HepG2 (cell line): ENCODE data around the gene FKBP10. TPM values are rescaled to one million over a fixed set of nuclear protein-coding genes. Genes with fewer than 3 reads are reported as not detected.
A peak's percentile ranks its signal among the peaks of the same experiment; 100 is the strongest.

ENCODE experiments used
- ATAC-seq: fragments of 200-7000 bp; cut with Tn5 transposase; 3 replicates; pipeline ENCODE4 v1.9.1; 2020; ENCODE audit warnings: mild to moderate bottlenecking, moderate library complexity
- BruUV-seq: library from RNA; stranded (reverse); fragments of 400-500 nt; replicated peaks from 2 replicates; lab custom pipeline; 2021; lab: Mats Ljungman, UMichigan
- CTCF ChIA-PET: fragments of 300-600 bp; formaldehyde crosslinking; extraction: SDS; loops from one replicate; lab custom pipeline; 2021; ENCODE audit warnings: low total read pairs, inconsistent platforms, low intra/inter-chr PET ratio; lab: Yijun Ruan, JAX
- POLR2A ChIA-PET: fragments of 350-600 bp; sonication (Branson Sonifier 250); formaldehyde crosslinking; loops from one replicate; lab custom pipeline; 2020; ENCODE audit warnings: antibody characterized with exemption, inconsistent platforms; lab: Yijun Ruan, JAX
- DNase-seq: peaks from one replicate; pipeline ENCODE4 v3.0.0-alpha.2; 2015; ENCODE audit warnings: low spot score
- FAIRE-seq: peaks from 3 replicates; lab custom pipeline; 2011; peaks lifted over from hg19 to GRCh38; lab: Jason Lieb, UNC
- H2AFZ ChIP-seq: one replicate; pipeline ENCODE4 v1.6.1; 2011; ENCODE audit warnings: low read length, inconsistent platforms
- H3K27ac ChIP-seq: fragments of 300-600 bp; 3 replicates; pipeline ENCODE4 v1.8.0; 2011; ENCODE audit warnings: mixed run types, mild to moderate bottlenecking, mixed read lengths, low read length, inconsistent platforms; ENCODE audit not compliant: insufficient read depth; ENCODE audit errors: extremely low read length
- H3K27me3 ChIP-seq, 2 experiments: fragments of 200-600 bp in 1 of 2; 2 replicates in 1 of 2; 3 replicates in 1 of 2; pipeline versions ENCODE4 v1.6.0 to v1.8.0; 2011; ENCODE audit warnings: low read length in 2 of 2, mild to moderate bottlenecking in 2 of 2, moderate library complexity in 2 of 2, inconsistent platforms in 1 of 2; ENCODE audit not compliant: insufficient read depth in 2 of 2, control insufficient read depth in 1 of 2
- H3K36me3 ChIP-seq, 2 experiments: fragments of 200-600 bp in 1 of 2; replicated peaks in 1 of 2; 2 replicates in 1 of 2; 3 replicates in 1 of 2; pipeline versions ENCODE4 v1.5.1 to v1.8.0; 2011; ENCODE audit warnings: low read length in 2 of 2, inconsistent platforms in 1 of 2; ENCODE audit not compliant: insufficient read depth in 2 of 2, control insufficient read depth in 1 of 2
- H3K4me1 ChIP-seq: 2 replicates; pipeline ENCODE4 v1.5.1; 2012; ENCODE audit warnings: low read length, inconsistent platforms; ENCODE audit not compliant: insufficient read depth
- H3K4me2 ChIP-seq: 2 replicates; pipeline ENCODE4 v1.6.0; 2011; ENCODE audit warnings: low read depth, low read length, inconsistent platforms
- H3K4me3 ChIP-seq, 3 experiments: fragments of 200-600 bp in 1 of 3; sonication (generic), shearing (Covaris generic) in 1 of 3; replicated peaks in 1 of 3; 2 replicates each; pipeline ENCODE4 v1.5.1; 2011 to 2016; ENCODE audit warnings: low read length in 3 of 3, inconsistent platforms in 2 of 3, low read depth in 2 of 3, mild to moderate bottlenecking in 2 of 3, control low read depth in 1 of 3, mixed read lengths in 1 of 3; ENCODE audit not compliant: insufficient read depth in 1 of 3
- H3K79me2 ChIP-seq: one replicate; pipeline ENCODE4 v1.6.1; 2011; ENCODE audit warnings: low read length, inconsistent platforms; ENCODE audit not compliant: insufficient read depth
- H3K9ac ChIP-seq: 2 replicates; pipeline ENCODE4 v1.6.0; 2011; ENCODE audit warnings: mild to moderate bottlenecking, low read depth, low read length, inconsistent platforms; ENCODE audit not compliant: insufficient read depth
- H3K9me3 ChIP-seq: 2 replicates; pipeline ENCODE4 v1.5.1; 2012; ENCODE audit warnings: mild to moderate bottlenecking, low read length
- H4K20me1 ChIP-seq: 2 replicates; pipeline ENCODE4 v1.6.0; 2011; ENCODE audit warnings: inconsistent platforms, mild to moderate bottlenecking, low read length, moderate library complexity; ENCODE audit not compliant: insufficient read depth
- CC2D1A ChIP-seq: sonication (generic); formaldehyde crosslinking; IDR thresholded peaks from 2 replicates; pipeline ENCODE4 v1.8.1; 2023; ENCODE audit warnings: mild to moderate bottlenecking, missing genetic modification reagents
- FOXC1 ChIP-seq: sonication (generic); formaldehyde crosslinking; IDR thresholded peaks from 2 replicates; pipeline ENCODE4 v1.8.0; 2022; ENCODE audit warnings: mild to moderate bottlenecking, missing genetic modification reagents, borderline replicate concordance
- HMG20B ChIP-seq: conservative IDR thresholded peaks from 2 replicates; pipeline ENCODE4 v1.6.1; 2016; ENCODE audit warnings: missing genetic modification reagents, missing compliant biosample characterization
- NCOA1 ChIP-seq: sonication (generic); formaldehyde crosslinking; IDR thresholded peaks from 2 replicates; pipeline ENCODE4 v1.9.0; 2021; ENCODE audit warnings: missing genetic modification reagents
- PRDM10 ChIP-seq: sonication (generic); formaldehyde crosslinking; IDR thresholded peaks from 2 replicates; pipeline ENCODE4 v1.4.0; 2020; ENCODE audit warnings: low read depth, missing genetic modification reagents
- SAP130 ChIP-seq: IDR thresholded peaks from 2 replicates; pipeline ENCODE4 v1.6.1; 2016; ENCODE audit warnings: low read depth
- TCF7 ChIP-seq: sonication (generic); IDR thresholded peaks from 2 replicates; pipeline ENCODE4 v1.6.1; 2016; ENCODE audit warnings: antibody characterized with exemption, low read depth
- THYN1 ChIP-seq: sonication (generic); formaldehyde crosslinking; IDR thresholded peaks from 2 replicates; pipeline ENCODE4 v1.8.1; 2023; ENCODE audit warnings: low read depth, mild to moderate bottlenecking, moderate library complexity, missing genetic modification reagents, borderline replicate concordance
- ZMYM4 ChIP-seq: sonication (generic); formaldehyde crosslinking; IDR thresholded peaks from 2 replicates; pipeline ENCODE4 v1.8.1; 2023; ENCODE audit warnings: mild to moderate bottlenecking, missing genetic modification reagents
- ZNF143 ChIP-seq: sonication (generic); formaldehyde crosslinking; IDR thresholded peaks from 2 replicates; pipeline ENCODE4 v1.4.0; 2020; ENCODE audit warnings: missing genetic modification reagents
- ZNF17 ChIP-seq: sonication (generic); formaldehyde crosslinking; IDR thresholded peaks from 2 replicates; pipeline ENCODE4 v1.5.0; 2020; ENCODE audit warnings: mild to moderate bottlenecking, missing genetic modification reagents
- ZNF552 ChIP-seq: sonication (generic); formaldehyde crosslinking; IDR thresholded peaks from 2 replicates; pipeline ENCODE4 v1.9.0; 2022; ENCODE audit warnings: missing genetic modification reagents, mild to moderate bottlenecking, borderline replicate concordance
- ZNF737 ChIP-seq: sonication (generic); formaldehyde crosslinking; IDR thresholded peaks from 2 replicates; pipeline ENCODE4 v1.5.0; 2020; ENCODE audit warnings: missing genetic modification reagents, mild to moderate bottlenecking, borderline replicate concordance
- ZSCAN20 ChIP-seq: sonication (generic); formaldehyde crosslinking; IDR thresholded peaks from 2 replicates; pipeline ENCODE4 v1.4.0; 2020; ENCODE audit warnings: missing genetic modification reagents, mild to moderate bottlenecking, borderline replicate concordance
- WGBS: methylation state at CpG from one replicate; pipeline ENCODE4 v1.1.6; 2017; ENCODE audit warnings: low lambda C conversion rate; 5-methylcytosine and 5-hydroxymethylcytosine counted together
- in situ Hi-C: cut with HindIII; loops from 2 replicates; pipeline ENCODE4 v1.10.0; 2017; ENCODE audit warnings: low pct_unique_long_range_greater_than_20kb; ENCODE audit not compliant: extremely low pct_ligation_motif_present
- intact Hi-C: fragments of 100-400 bp; cut with micrococcal nuclease; formaldehyde crosslinking; loops from one replicate; pipeline ENCODE4 v1.10.0; 2022; ENCODE audit not compliant: unreplicated experiment
- polyA plus RNA-seq, 8 experiments: library from polyadenylated mRNA; depleted of rRNA in 3 of 8; stranded (reverse) in 7 of 8; unstranded in 1 of 8; fragments of >200 nt; fragmentation: Illumina TruSeq in 4 of 8; extraction: Trizol in 4 of 8; gene quantifications; 2 replicates each; pipeline versions ENCODE4 v1.2.1 to v1.2.3, GENCODE V29; 2011 to 2016; ENCODE audit warnings: low read depth in 4 of 8, missing spikeins in 1 of 8, mixed read lengths in 1 of 8; ENCODE audit not compliant: insufficient read depth in 1 of 8
- total RNA-seq, 5 experiments: library from RNA; depleted of rRNA; stranded (reverse); fragments of >200 nt; fragmentation: Illumina TruSeq; extraction: Trizol; gene quantifications; 2 replicates each; pipeline ENCODE4 v1.2.3, GENCODE V29; 2016; ENCODE audit warnings: low read depth in 1 of 5
- TF ChIP-seq, protein P1 (sequence below): sonication (generic); formaldehyde crosslinking; IDR thresholded peaks from 2 replicates; pipeline ENCODE4 v1.5.0; 2020; ENCODE audit warnings: mild to moderate bottlenecking, missing genetic modification reagents, borderline replicate concordance
- TF ChIP-seq, protein P2 (sequence below): IDR thresholded peaks from 2 replicates; pipeline ENCODE4 v1.6.1; 2016; ENCODE audit warnings: mild to moderate bottlenecking, missing biosample characterization, missing genetic modification reagents

Gene FKBP10
- total and polyA plus RNA-seq, 2 of the 13 experiments (the other 11 are each of a cell fraction or from before 2014, with no cell fraction given): 149 to 573 TPM

- H3K36me3 ChIP-seq: peaks cover 25 to 48% of the 10 kb centered on the region in 2 experiments
- DNase-seq (no peak), FAIRE-seq (peak; percentile 28), ATAC-seq (no peak)
- BruUV-seq: no TSS peak
- peaks cover 59% of the 10 kb centered on the region for H3K4me1 ChIP-seq
- ChIA-PET POLR2A (interaction anchor here (0.6 to 1.1 kb wide), 3 partner anchors 21 to 181 kb away, joined by 3 to 4 read pairs (median 3); partner anchors contain the start of gene EIF1), CTCF (no interaction called here)
- intact Hi-C loops: loop anchor here (5.0 to 10.0 kb wide), 2 partner anchors 38 to 55 kb away; partner anchors contain the start of genes FKBP10 and P3H4
- in situ Hi-C loops: no loop called here
- no peak overlapping the region for H2AFZ ChIP-seq
- no peak overlapping the region for H3K4me2 ChIP-seq
- H4K20me1 ChIP-seq: no peaks in the 10 kb centered on the region
- H3K9ac ChIP-seq: no peak overlapping the region
- no peaks in the 10 kb centered on the region; a peak in 1 of 5 replicates for H3K27me3 ChIP-seq
- H3K27ac ChIP-seq: peak overlapping the region; percentile 2
- peaks cover 6% of the 10 kb centered on the region for H3K79me2 ChIP-seq
- WGBS: 60% methylated on average over 9 of the region's 9 CpGs
- H3K9me3 ChIP-seq: no peaks in the 10 kb centered on the region
- H3K4me3 ChIP-seq: no peak overlapping the region
- TF ChIP-seq ZNF143 (CRISPR knock-in tag): no peak
- TF ChIP-seq ZNF737 (CRISPR knock-in tag): no peak
- no peak for TF ChIP-seq THYN1 (CRISPR knock-in tag)
- no peak for TF ChIP-seq SAP130
- TF ChIP-seq PRDM10 (CRISPR knock-in tag): no peak
- TF ChIP-seq ZSCAN20: no peak
- peak; percentile 28; the same call in 1 of the 2 replicates for TF ChIP-seq ZMYM4
- TF ChIP-seq TCF7: no peak
- TF ChIP-seq, protein P1, sequence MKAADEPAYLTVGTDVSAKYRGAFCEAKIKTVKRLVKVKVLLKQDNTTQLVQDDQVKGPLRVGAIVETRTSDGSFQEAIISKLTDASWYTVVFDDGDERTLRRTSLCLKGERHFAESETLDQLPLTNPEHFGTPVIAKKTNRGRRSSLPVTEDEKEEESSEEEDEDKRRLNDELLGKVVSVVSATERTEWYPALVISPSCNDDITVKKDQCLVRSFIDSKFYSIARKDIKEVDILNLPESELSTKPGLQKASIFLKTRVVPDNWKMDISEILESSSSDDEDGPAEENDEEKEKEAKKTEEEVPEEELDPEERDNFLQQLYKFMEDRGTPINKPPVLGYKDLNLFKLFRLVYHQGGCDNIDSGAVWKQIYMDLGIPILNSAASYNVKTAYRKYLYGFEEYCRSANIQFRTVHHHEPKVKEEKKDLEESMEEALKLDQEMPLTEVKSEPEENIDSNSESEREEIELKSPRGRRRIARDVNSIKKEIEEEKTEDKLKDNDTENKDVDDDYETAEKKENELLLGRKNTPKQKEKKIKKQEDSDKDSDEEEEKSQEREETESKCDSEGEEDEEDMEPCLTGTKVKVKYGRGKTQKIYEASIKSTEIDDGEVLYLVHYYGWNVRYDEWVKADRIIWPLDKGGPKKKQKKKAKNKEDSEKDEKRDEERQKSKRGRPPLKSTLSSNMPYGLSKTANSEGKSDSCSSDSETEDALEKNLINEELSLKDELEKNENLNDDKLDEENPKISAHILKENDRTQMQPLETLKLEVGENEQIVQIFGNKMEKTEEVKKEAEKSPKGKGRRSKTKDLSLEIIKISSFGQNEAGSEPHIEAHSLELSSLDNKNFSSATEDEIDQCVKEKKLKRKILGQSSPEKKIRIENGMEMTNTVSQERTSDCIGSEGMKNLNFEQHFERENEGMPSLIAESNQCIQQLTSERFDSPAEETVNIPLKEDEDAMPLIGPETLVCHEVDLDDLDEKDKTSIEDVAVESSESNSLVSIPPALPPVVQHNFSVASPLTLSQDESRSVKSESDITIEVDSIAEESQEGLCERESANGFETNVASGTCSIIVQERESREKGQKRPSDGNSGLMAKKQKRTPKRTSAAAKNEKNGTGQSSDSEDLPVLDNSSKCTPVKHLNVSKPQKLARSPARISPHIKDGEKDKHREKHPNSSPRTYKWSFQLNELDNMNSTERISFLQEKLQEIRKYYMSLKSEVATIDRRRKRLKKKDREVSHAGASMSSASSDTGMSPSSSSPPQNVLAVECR (CRISPR knock-in tag): peak; percentile 49; the same call in 1 of the 2 replicates
- TF ChIP-seq ZNF552: no peak
- TF ChIP-seq, protein P2, sequence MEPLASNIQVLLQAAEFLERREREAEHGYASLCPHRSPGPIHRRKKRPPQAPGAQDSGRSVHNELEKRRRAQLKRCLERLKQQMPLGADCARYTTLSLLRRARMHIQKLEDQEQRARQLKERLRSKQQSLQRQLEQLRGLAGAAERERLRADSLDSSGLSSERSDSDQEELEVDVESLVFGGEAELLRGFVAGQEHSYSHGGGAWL (CRISPR knock-in tag): no peak
- TF ChIP-seq NCOA1: 0 out of 2 replicates have a peak, but pooled peaks have one; percentile 52
- TF ChIP-seq ZNF17: no peak
- no peak for TF ChIP-seq HMG20B (CRISPR knock-in tag)
- no peak for TF ChIP-seq CC2D1A (CRISPR knock-in tag)
- 0 out of 2 replicates have a peak, but pooled peaks have one; percentile 34 for TF ChIP-seq FOXC1 (CRISPR knock-in tag)
Observed at GRCh38 chr17:41869426-41869825, 56.6 kb downstream of the FKBP10 start.
